Fibroblast of villous mesenchyme (primary cell): ENCODE measurements around the gene SFPQ. TPM values are rescaled to one million over a fixed set of nuclear protein-coding genes. Genes with fewer than 3 reads are reported as not detected.

Source experiments
- DNase-seq: peaks from one replicate; pipeline ENCODE4 v3.0.0-alpha.2; 2010; ENCODE audit warnings: low read depth
- H3K4me3 ChIP-seq: 2 replicates; pipeline ENCODE4 v1.5.1; 2011; ENCODE audit warnings: low read depth, mild to moderate bottlenecking, low read length
- total RNA-seq: library from RNA; depleted of rRNA; stranded (reverse); fragments of >200 nt; gene quantifications from 2 replicates; pipeline ENCODE4 v1.2.3, GENCODE V29; 2012
- TF ChIP-seq, protein P1 (sequence below): IDR thresholded peaks from 2 replicates; pipeline ENCODE4 v1.5.1; 2012; ENCODE audit warnings: low read depth, mild to moderate bottlenecking, low read length; ENCODE audit not compliant: insufficient read depth

The SFPQ gene
- total RNA-seq, 1 donor, result 235 TPM

DNA sequence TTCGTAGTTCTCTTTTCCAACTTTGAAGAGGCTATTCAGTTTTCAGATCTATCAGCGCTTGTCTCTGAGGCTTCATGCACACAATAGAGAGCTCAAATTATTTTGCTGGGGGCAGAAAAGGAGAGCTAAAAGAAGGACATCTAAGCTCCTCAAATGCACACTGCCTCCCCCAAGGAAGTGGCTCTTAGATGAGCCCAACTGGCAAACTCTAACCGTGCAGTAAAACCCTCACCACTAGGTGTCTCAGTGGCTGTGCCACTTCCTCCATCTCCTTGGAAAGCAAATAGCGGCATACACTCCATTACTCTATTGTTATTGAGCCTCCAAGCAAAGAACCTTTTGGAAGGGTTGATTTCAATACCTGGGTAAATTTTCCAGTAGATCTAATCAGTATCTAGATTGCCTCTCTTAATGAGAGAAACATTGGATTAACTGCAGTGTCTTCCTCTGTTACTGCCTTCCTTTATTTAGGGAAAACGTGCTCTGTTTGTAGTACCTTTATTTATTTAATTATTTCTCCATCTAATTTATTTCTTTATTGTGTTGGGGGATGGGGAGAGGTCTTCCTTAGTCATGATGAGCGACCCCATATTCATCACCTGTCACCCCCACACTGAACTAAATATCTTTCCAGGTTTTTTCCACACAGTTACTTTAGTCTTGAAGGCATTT is 9.2 kb upstream of the SFPQ start:
- DNase-seq, result peak; percentile 81
- H3K4me3 ChIP-seq, result no peak overlapping the region
- TF ChIP-seq, protein P1, sequence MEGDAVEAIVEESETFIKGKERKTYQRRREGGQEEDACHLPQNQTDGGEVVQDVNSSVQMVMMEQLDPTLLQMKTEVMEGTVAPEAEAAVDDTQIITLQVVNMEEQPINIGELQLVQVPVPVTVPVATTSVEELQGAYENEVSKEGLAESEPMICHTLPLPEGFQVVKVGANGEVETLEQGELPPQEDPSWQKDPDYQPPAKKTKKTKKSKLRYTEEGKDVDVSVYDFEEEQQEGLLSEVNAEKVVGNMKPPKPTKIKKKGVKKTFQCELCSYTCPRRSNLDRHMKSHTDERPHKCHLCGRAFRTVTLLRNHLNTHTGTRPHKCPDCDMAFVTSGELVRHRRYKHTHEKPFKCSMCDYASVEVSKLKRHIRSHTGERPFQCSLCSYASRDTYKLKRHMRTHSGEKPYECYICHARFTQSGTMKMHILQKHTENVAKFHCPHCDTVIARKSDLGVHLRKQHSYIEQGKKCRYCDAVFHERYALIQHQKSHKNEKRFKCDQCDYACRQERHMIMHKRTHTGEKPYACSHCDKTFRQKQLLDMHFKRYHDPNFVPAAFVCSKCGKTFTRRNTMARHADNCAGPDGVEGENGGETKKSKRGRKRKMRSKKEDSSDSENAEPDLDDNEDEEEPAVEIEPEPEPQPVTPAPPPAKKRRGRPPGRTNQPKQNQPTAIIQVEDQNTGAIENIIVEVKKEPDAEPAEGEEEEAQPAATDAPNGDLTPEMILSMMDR, result peak; percentile 94

DNA sequence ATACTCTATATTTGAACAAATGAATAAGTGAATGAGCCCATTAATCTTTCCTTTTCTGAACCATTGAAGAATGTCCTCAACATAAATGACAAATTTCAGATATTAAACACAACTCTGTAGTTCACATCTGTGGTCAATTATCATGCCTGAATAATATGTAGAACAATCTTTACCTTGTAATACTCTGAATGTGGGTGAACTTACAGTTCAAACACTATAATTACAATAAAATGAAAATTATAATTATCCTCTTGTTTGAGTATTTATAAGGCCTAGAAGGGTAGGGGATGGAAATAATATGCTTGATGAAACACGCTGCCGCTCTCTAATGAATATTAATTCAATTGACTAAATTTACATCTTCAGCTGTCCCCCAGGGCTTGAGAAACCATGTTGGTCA is 8.7 kb upstream of the SFPQ start:
- no peak for DNase-seq
- no peak overlapping the region for H3K4me3 ChIP-seq
- TF ChIP-seq, protein P1, result no peak

DNA sequence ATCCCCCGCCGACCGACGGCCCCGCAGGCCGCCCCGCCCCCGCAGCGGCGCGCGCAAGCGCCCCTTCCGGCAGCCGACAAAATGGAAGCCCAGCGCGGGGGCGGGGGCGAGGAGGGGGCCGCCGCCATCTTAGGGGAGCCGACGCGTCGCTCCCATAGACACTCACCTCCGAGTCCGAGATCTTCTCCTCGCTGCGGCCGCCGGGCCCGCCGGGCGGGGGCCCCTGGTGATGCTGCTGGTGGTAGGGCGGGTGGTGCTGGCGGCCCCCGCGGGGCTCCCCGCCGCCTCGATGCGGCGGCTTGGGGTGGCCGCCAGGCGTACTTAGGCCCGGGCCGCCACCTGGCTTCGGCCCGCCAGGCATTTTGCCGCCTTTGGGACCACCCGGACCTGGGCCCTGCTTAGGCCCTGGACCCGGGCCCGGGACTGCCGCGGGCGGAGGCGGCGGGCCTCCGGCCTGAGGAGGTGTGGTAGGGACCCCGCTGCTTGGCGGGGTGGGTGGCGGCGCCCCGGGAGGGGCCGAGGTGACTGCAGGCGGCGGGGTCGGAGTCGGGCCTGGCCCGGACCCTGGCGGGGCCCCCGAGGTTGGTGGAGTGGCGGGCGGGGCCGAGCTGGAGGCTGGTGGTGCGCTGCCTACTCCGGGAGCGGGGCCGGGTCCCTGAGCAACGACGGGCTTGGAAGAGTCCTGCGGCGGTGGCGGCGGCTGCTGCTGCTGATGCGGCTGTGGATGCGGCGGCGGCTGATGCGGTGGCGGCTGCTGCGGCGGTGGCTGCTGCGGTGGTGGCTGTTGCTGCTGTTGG is 691 bp downstream of the SFPQ start:
- DNase-seq, result peak; percentile 82
- TF ChIP-seq, protein P1, result peak; percentile 3
- peak overlapping the region; percentile 95 for H3K4me3 ChIP-seq

DNA sequence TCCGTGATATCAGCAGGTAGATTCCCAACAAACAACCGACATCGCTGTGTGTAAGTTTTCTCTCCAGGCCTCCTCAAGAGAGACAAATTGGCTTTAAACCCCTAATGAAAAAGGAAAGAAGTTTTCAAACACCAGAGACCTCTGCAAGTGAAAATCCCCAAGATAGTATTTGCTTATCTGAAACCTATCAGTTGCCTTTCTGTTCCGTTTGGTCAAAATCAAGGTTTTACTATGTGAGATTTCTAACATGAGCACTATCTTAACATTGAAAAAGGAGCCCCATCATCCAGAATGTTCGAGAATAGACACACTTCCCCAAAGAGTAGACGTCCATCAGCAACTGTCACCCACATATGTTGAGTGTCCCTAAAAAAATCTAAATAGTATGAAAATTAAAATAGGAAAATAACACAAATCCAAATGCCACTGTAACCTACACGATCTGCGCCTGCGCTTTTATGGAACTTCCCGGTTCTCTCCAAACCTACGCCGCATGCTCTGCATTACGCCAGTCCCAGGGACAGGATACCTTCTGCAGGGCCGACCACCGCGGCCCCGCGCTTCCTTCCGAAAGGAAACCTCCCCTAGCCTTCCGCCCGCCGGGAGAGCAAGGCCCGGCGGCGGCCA is 1.4 kb downstream of the SFPQ start:
- no peak for DNase-seq
- H3K4me3 ChIP-seq, result peak overlapping the region; percentile 95
- TF ChIP-seq, protein P1, result no peak

DNA sequence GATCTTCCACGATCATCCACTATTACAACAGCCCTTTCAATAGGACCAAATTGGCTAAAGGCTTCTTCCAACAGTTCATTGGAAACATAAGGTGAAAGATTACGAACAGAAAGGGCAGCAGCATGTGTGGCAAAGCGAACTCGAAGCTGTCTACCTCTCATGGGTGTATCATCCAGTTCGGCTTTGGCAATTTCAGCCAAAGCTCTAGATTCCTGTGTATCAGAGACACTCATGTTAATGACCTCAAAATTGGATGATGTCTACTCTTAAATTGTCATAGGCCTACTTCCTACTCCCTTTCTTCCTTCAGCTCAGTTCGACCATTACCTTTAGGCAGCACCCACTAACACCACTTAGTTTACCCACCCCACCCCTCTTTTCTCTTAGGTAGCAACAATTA is 2.2 kb downstream of the SFPQ start:
- TF ChIP-seq, protein P1, result no peak
- peak overlapping the region; percentile 95 for H3K4me3 ChIP-seq
- peak; percentile 13 for DNase-seq

DNA sequence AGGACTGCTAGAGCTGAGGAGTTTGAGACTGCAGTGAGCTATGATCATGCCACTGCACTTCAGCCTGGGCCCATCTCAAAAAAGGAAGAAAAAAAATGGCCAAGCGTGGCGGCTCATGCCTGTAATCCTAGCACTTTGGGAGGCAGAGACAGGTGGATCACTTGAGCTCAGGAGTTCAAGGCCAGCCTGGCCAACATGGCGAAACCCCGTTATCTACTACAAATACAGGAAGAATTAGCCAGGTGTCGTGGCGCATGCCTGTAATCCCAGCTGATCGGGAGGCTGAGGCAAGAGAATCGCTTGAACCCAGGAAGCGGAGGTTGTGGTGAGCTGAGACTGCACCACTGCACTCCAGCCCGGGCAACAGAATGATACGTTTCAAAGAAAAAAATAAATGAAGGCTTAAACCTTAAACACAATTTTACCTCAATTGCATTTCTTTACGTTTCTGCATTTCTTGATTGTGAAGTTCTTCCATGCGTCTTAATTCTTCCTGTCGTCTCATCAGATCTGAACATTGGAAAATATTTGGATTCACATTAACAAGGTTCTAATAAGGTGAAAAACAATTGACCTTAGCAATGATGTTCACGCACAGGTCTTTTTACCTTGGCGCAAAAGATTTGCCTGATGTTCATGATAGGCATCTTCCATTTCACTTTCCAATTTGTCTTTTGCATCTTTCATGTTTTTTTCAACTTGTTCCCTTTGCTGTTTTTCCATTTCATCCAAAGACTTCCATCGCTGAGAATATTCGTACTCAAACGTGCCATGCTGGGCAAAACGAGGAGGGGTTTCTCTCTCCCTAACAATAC is 4.2 kb downstream of the SFPQ start:
- TF ChIP-seq, protein P1, result no peak
- H3K4me3 ChIP-seq, result peak overlapping the region; percentile 95
- no peak for DNase-seq
